Adipocyte (in vitro differentiated cells): ENCODE measurements around the gene RELL2.

ENCODE experiments used
- DNase-seq: peaks from one replicate; pipeline ENCODE4 v3.0.0-alpha.2; 2015; ENCODE audit warnings: low read depth
- H3K27me3 ChIP-seq: replicated peaks from 2 replicates; pipeline ENCODE4 v1.7.0; 2013; ENCODE audit warnings: mild to moderate bottlenecking, low read length, moderate library complexity; ENCODE audit not compliant: control insufficient read depth, insufficient read depth
- H3K36me3 ChIP-seq: 2 replicates; pipeline ENCODE4 v1.7.0; 2013; ENCODE audit warnings: low read length, mild to moderate bottlenecking, moderate library complexity; ENCODE audit not compliant: control insufficient read depth, insufficient read depth, severe bottlenecking
- H3K4me1 ChIP-seq: 2 replicates; pipeline ENCODE4 v1.7.0; 2013; ENCODE audit warnings: mild to moderate bottlenecking, low read length, moderate library complexity; ENCODE audit not compliant: control insufficient read depth, insufficient read depth
- H3K4me3 ChIP-seq: 2 replicates; pipeline ENCODE4 v1.7.0; 2013; ENCODE audit warnings: mild to moderate bottlenecking, low read length, moderate library complexity
- H3K9ac ChIP-seq: 2 replicates; pipeline ENCODE4 v1.7.0; 2013; ENCODE audit warnings: mild to moderate bottlenecking, low read length, moderate library complexity
- H3K9me3 ChIP-seq: 2 replicates; pipeline ENCODE4 v1.7.0; 2013; ENCODE audit warnings: mild to moderate bottlenecking, low read length, moderate library complexity; ENCODE audit not compliant: control insufficient read depth

RELL2 gene

DNA sequence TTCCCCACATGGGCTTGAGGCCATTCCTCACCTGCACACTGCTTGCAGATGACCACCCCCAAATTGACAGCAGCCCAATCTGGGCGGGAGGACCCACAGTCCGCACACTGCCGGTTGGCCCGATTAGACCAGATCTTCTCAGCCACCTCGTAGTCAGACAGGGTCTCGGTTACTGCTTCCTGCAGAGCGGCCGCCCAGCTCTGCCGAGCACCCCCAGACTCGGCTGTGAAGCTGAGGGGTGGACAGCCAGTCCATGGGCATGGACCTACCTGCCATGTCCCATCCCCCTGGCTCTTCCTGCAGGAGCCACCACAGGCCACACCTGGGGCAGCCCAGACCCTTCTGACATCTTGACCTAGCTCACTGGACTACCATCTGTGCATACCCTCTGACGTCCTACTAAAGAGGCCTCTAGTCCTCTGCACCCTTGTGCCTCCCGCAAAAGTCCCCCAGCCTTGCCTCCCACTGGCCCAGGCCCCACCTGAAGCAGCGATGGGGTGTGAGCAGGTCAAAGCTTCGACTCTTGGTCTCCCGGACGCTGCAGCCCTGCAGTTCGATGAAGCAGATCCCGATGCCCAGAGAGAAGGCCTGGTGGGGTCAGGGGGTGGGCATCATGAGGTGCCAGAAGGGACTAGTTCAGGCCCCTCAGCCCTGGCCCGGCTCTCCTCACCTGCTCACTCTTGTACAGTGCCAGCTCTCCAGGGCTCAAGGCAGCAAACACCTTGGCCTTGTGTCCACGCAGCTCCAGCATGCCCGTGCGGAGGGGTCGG, 35.5 kb downstream of the RELL2 start:
- Histone ChIP-seq H3K9ac (no peak overlapping the region), H3K4me1 (no peaks in the 10 kb centered on the region), H3K36me3 (no peaks in the 10 kb centered on the region), H3K4me3 (no peak overlapping the region), H3K9me3 (no peaks in the 10 kb centered on the region), H3K27me3 (no peaks in the 10 kb centered on the region)
- DNase-seq: no peak

DNA sequence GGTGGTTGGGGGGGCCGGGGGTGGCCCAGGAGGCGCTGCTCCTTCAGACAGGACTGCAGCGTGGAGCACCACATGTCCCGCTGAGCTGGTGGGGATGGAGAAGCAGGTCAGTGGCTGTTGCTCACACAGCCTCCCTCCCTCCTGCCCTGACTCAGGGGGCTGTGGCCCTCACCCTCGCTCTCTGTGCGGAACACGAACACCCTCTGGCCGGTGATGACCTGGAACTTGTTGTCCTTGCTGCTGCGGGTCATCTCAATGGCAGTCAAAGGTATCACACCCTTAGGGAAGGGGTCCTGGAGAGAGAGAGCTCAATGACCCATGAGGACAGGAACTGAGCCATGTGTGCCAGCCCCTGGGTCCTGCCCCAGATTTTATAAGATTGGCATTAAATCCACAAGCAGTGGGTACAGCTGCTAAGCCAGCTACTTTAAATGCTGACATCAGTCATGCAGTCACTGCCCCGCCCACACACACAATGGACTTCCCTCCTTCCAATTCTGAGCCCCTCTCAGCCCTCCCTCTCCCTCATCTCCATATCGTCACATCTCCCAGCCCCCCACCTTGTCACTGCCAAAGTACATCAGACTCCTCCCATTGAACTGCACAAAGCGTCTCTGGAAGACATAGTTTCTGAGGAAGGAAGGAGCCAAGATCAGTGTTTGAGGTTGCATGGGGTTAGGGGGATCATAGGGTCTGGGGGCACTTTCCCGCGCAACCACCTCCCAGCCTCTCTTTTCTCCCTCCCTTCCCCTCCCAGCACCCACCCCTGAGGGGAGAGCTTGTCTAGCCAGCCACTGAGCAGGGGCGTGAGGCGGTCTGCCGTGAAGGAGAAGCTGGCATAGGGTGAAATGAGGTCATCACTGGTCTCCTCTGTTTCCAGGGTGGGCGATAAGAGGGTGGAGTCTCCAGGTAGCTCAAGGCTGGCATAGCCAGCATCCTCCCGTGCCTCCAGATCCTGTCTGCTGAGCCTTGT, 36.3 kb downstream of the RELL2 start:
- Histone ChIP-seq H3K27me3 (no peaks in the 10 kb centered on the region), H3K36me3 (no peaks in the 10 kb centered on the region), H3K4me1 (no peaks in the 10 kb centered on the region), H3K9ac (no peak overlapping the region), H3K4me3 (no peak overlapping the region), H3K9me3 (no peaks in the 10 kb centered on the region)
- no peak for DNase-seq

DNA sequence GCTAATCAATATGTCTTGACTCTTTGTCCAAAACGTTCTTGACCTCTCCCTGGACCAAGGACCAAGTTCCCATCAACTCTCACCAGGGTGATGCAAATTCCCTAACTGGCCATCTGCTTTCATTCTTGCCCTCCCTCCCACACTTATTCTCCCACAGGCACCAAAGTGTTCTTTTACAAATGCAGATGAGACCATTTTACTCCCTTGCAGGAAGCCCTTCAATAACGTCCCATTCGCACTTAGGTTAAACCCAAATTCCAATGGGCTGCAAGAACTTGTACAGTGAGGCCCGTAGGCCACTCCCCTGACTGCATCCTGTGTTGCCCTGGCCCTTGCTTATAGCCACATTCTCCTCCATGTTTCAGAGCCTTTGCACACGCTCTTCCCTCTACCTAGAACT, 38.0 kb downstream of the RELL2 start:
- no peak for DNase-seq
- Histone ChIP-seq H3K27me3 (no peaks in the 10 kb centered on the region), H3K36me3 (no peaks in the 10 kb centered on the region), H3K4me1 (no peaks in the 10 kb centered on the region), H3K9ac (no peak overlapping the region), H3K4me3 (no peak overlapping the region), H3K9me3 (no peaks in the 10 kb centered on the region)

GRCh38 chr5:141675672-141676071, 38.9 kb downstream of the RELL2 start:
- DNase-seq: no peak
- Histone ChIP-seq H3K36me3 (no peaks in the 10 kb centered on the region), H3K27me3 (no peaks in the 10 kb centered on the region), H3K9me3 (no peaks in the 10 kb centered on the region), H3K9ac (no peak overlapping the region), H3K4me1 (no peaks in the 10 kb centered on the region), H3K4me3 (no peak overlapping the region)

DNA sequence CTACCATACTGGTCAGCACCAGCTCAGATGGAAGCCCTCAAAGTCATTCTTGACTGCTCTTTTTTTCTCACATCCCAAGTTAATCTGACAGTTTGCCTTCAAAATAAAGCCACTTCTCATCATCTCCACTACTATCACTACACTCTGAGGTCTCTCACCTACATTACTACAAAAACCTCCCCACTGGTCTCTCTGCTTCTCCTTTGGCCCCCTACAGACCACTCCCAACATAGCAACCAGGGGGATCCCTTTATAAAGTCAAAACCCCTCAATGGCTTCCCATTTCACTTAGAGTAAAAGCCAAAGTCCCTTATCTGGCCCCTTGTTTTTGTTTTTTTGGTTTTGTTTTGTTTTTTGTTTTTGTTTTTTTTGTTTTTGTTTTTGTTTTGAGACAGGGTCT, 40.6 kb downstream of the RELL2 start:
- Histone ChIP-seq H3K4me1 (peaks cover 10% of the 10 kb centered on the region), H3K27me3 (no peaks in the 10 kb centered on the region), H3K9me3 (no peaks in the 10 kb centered on the region), H3K4me3 (no peak overlapping the region), H3K9ac (no peak overlapping the region), H3K36me3 (no peaks in the 10 kb centered on the region)
- DNase-seq: peak; percentile 19

DNA sequence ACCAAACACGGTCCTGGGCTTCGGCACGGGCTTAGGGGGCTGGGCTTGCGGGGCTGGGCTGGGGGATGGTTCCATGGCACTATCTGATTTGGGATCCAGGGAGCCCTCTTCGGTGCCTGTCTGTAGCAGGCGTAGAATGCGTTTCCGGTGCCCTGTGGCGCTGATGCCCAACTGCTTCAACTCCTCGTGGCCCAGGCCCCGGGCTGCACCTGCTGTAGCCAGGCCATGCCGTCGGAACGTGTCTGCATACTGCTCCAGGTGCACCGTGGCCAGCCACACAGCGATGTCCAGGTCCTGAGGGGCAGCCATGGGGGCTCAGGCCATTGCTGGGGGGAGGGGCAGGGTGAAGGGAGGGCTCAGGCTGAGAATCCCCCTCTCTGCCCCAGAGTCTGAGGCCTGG, 43.4 kb downstream of the RELL2 start:
- no peaks in the 10 kb centered on the region for H3K36me3 ChIP-seq
- DNase-seq: no peak
- peaks cover 12% of the 10 kb centered on the region for H3K4me1 ChIP-seq
- no peaks in the 10 kb centered on the region for H3K27me3 ChIP-seq
- no peak overlapping the region for H3K9ac ChIP-seq
- H3K4me3 ChIP-seq: no peak overlapping the region
- H3K9me3 ChIP-seq: no peaks in the 10 kb centered on the region

DNA sequence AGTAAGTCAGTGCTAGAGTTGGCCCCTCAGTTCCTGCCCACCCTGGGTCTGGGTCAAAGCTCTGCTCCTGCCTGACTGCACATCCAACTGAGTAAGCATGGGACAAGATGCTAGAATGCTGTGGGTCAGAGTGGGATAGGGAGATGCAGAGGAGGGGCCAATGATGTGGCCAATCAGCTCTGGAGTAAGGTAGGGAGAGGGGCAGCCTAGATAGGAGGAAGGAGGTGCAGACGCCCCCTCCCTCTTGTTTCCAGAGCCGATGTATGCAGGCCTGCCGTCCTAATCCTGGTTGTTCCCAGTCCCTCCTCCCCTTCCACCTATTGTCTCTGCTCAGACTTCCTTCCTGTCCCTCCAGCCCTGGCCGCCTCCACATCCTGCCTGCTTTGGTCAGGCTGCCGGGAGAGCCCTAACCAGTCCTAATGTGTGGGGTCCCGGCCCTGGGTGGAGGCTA, 44.0 kb downstream of the RELL2 start:
- Histone ChIP-seq H3K4me1 (peaks cover 12% of the 10 kb centered on the region), H3K27me3 (no peaks in the 10 kb centered on the region), H3K4me3 (no peak overlapping the region), H3K9me3 (no peaks in the 10 kb centered on the region), H3K9ac (peak overlapping the region; percentile 76), H3K36me3 (no peaks in the 10 kb centered on the region)
- DNase-seq: peak; percentile 20

DNA sequence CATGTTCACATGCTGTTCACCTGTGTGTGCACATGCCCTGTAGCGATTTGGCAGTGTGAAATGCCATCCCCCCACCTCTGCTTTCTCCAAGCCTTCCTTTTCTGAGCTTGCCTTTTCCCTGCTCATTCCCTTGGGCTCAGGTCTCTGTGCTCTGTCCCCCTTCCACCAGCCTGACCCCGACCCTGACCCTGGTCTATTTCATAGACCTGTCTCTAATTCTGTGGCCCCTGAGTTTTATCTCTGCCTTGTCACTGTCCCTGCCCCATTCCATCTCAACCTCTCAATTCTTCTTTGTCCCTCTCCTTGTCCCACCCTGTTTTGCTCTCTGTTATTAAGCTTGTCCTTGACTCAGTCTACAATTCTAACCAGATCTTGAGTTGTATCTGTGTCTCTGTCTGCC, 44.5 kb downstream of the RELL2 start:
- DNase-seq: no peak
- Histone ChIP-seq H3K9me3 (no peaks in the 10 kb centered on the region), H3K9ac (peak overlapping the region; percentile 76), H3K4me3 (peak overlapping the region; percentile 67), H3K27me3 (no peaks in the 10 kb centered on the region), H3K36me3 (no peaks in the 10 kb centered on the region), H3K4me1 (peaks cover 12% of the 10 kb centered on the region)

GRCh38 chr5:141681695-141682641, 45.2 kb downstream of the RELL2 start, which contains the start of gene ARAP3:
ARAP3 (minus strand) TSS chr5:141682230; CDS start chr5:141680486, 1,744 bp downstream.
- DNase-seq: peak; percentile 96

GRCh38 chr5:141683596-141684141, 46.9 kb downstream of the RELL2 start:
- Histone ChIP-seq H3K9me3 (no peaks in the 10 kb centered on the region), H3K27me3 (peaks cover 2% of the 10 kb centered on the region), H3K4me3 (no peak overlapping the region), H3K36me3 (no peaks in the 10 kb centered on the region), H3K9ac (no peak overlapping the region), H3K4me1 (peaks cover 12% of the 10 kb centered on the region)
- peak; percentile 29 for DNase-seq

More at GRCh38 chr5:141681695-141682641, 45.2 kb downstream of the RELL2 start, which contains the start of gene ARAP3:
- peak within 1 kb of the TSS; percentile 76 for H3K9ac ChIP-seq
- H3K9me3 ChIP-seq: no peaks in the 10 kb centered on the region
- H3K36me3 ChIP-seq: no peaks in the 10 kb centered on the region
- H3K27me3 ChIP-seq: no peaks in the 10 kb centered on the region
- peaks cover 12% of the 10 kb centered on the region for H3K4me1 ChIP-seq
- peak within 1 kb of the TSS; percentile 67 for H3K4me3 ChIP-seq
